Inflammatory macrophage (primary cell): ENCODE data around the gene JCAD.

Experiments used
- DNase-seq, 2 donors: peaks; one replicate each; pipeline ENCODE4 v3.0.0-alpha.2; 2020 to 2022

The JCAD gene

GRCh38 chr10:30043476-30044270, 15.7 kb downstream of the JCAD start:
- DNase-seq: no peak

GRCh38 chr10:30042820-30043219, 16.6 kb downstream of the JCAD start:
- no peak for DNase-seq

- DNase-seq: peak in 1 of 2 donors; percentile 27
Measured at GRCh38 chr10:30041196-30042105, 17.9 kb downstream of the JCAD start.

- DNase-seq: no peak
Measured at GRCh38 chr10:30040597-30040996, 18.8 kb downstream of the JCAD start.

GRCh38 chr10:30039988-30040387, 19.4 kb downstream of the JCAD start:
- DNase-seq: no peak

GRCh38 chr10:30039567-30039966, 19.8 kb downstream of the JCAD start:
- DNase-seq: no peak

GRCh38 chr10:30038781-30039536, 20.4 kb downstream of the JCAD start:
- no peak for DNase-seq

GRCh38 chr10:30037620-30038336, 21.6 kb downstream of the JCAD start:
- no peak for DNase-seq

- DNase-seq: no peak
Measured at GRCh38 chr10:30036811-30037210, 22.6 kb downstream of the JCAD start.

- DNase-seq: no peak
Measured at GRCh38 chr10:30036341-30036740, 23.0 kb downstream of the JCAD start.

GRCh38 chr10:30034433-30035137, 24.8 kb downstream of the JCAD start:
- DNase-seq: no peak

- no peak for DNase-seq
Measured at GRCh38 chr10:30032125-30032524, 27.3 kb downstream of the JCAD start.

GRCh38 chr10:30029872-30030256, 29.5 kb downstream of the JCAD start:
- DNase-seq: no peak

GRCh38 chr10:30029164-30029871, 30.1 kb downstream of the JCAD start:
- DNase-seq: no peak

GRCh38 chr10:30028738-30029030, 30.7 kb downstream of the JCAD start:
- no peak for DNase-seq

- DNase-seq: no peak
Measured at GRCh38 chr10:30028006-30028737, 31.2 kb downstream of the JCAD start.

- peak; percentile 33 to 40 for DNase-seq
Measured at GRCh38 chr10:30027057-30028005, 32.1 kb downstream of the JCAD start.

GRCh38 chr10:30026578-30026977, 32.8 kb downstream of the JCAD start:
- no peak for DNase-seq

- no peak for DNase-seq
Measured at GRCh38 chr10:30026080-30026479, 33.3 kb downstream of the JCAD start.
